Activated naive CD8-positive, alpha-beta T cell (primary cell): ENCODE results near the gene OTUD5.

ENCODE experiments used
- H3K27ac Mint-ChIP-seq: one replicate; pipeline ENCODE4 v1.8.0; 2021; ENCODE audit warnings: mixed read lengths
- H3K27me3 Mint-ChIP-seq: one replicate; pipeline ENCODE4 v1.8.0; 2021; ENCODE audit warnings: mixed read lengths
- H3K36me3 Mint-ChIP-seq: one replicate; pipeline ENCODE4 v1.8.0; 2021; ENCODE audit warnings: mixed read lengths
- H3K4me1 Mint-ChIP-seq: one replicate; pipeline ENCODE4 v1.8.0; 2021; ENCODE audit warnings: low read depth, mixed read lengths
- H3K4me3 Mint-ChIP-seq: one replicate; pipeline ENCODE4 v1.8.0; 2021; ENCODE audit warnings: mild to moderate bottlenecking, mixed read lengths
- H3K9me3 Mint-ChIP-seq: one replicate; pipeline ENCODE4 v1.8.0; 2021; ENCODE audit warnings: low read depth, mixed read lengths

OTUD5 gene

DNA sequence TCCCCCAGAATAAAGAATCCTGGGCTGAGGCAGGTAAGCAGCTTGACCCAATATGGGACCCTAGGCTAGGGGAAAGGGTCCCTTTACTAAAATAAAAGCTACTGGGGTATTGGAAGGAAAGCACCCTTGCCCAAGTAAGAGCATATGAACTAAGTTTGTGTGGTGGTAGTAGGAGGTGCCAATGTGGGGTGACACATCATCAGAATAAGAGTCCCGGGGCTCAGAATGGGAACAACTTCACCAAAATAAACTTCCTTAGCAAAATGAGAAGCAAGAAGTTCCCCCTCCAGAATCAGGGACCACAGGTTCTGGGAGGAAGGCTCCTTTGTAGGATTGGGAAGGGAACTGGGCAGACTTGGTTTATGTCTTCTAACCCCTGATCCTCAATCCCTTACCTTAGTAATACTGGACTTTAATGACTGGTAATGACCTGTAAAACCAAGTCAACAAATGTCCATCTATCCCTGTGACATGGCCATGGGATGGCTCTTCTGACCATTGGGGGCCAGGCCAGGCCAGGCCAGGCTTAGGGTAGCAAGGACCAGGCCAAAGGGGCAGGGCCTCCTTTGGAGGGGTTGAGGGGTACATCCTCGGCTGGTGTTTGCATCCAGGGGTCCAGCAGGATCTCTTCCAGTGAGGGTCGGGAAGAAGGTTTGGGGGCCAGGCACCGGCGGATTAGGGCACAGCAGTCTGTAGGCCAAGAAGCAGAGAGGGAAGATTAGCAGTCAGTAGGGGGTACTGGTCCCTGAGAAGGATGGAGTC lies 43.6 kb downstream of the OTUD5 start:
- H3K4me1 Mint-ChIP-seq = peaks cover 49% of the 10 kb centered on the region
- peaks cover 2% of the 10 kb centered on the region for H3K36me3 Mint-ChIP-seq
- no peaks in the 10 kb centered on the region for H3K27me3 Mint-ChIP-seq
- peak overlapping the region; percentile 97 for H3K4me3 Mint-ChIP-seq
- H3K9me3 Mint-ChIP-seq = no peaks in the 10 kb centered on the region
- H3K27ac Mint-ChIP-seq = peak overlapping the region; percentile 75

DNA sequence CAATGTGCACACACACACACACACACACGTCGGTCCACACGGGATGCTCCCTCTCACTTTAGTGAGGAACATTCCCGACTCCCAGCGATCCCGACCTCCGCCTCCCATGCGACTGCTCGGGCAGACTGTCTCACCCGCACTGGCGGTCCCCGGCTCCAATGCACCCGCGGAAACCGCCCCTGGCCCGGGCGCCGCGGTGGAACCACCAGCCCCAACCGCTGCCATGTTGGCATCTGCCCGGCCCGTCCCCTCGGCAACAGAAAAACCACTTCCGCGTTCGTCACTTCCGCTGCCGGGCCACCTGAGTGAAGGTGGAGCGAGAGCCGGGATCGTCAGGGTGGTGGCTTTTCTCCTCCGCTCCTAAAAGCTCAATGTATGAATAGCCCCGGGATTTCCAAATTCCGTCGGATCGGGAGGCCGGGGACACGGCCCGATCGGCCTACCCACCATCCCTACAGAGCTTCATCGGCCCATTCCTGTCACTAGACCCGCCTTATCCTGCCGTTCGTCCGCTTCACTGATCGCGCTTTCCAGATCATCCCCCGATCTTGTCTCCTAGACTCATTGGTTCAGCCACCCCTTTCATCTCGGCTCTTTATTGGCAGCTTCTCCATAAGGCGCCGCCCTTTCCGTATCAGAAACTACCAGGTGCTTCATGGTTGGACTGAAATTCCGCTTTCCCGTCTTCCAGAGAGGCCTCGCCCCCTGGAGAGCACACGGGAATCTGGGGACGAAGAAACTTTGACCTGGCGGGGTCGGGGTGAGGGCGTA lies 45.8 kb downstream of the OTUD5 start, which contains the start of gene SLC35A2:
TSS of gene SLC35A2 (minus strand) at position 235 of the 771 bp plus-strand sequence. CDS start at position 225, 10 bp downstream.
- peak within 1 kb of the TSS; percentile 93 for H3K27ac Mint-ChIP-seq
- no peaks in the 10 kb centered on the region for H3K27me3 Mint-ChIP-seq
- H3K4me1 Mint-ChIP-seq = peaks cover 45% of the 10 kb centered on the region
- H3K9me3 Mint-ChIP-seq = no peaks in the 10 kb centered on the region
- H3K4me3 Mint-ChIP-seq = peak within 1 kb of the TSS; percentile 95
- no peaks in the 10 kb centered on the region for H3K36me3 Mint-ChIP-seq

DNA sequence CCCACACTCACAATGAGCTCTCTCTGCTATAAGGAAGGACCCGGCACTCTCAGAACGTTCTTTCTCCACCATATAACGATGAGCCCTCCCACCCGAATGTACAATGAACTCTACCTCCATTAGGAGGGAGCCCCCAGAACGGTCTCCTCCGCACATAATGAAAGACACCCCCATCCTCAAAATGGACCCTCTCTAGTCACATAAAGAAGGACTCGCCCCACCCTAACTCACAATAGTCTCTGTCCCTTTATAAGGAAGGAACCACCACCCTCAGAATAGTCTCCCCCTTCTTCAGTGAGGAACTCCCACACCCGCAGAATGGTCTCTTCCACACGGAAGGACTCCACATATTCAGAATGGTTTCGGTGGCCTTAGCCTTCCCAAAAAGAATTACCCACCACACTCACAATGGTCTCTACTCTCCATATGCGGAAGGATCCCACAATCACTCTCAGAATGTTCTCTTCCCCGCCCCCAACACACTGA lies 46.4 kb downstream of the OTUD5 start:
- no peaks in the 10 kb centered on the region for H3K36me3 Mint-ChIP-seq
- H3K4me1 Mint-ChIP-seq = peaks cover 43% of the 10 kb centered on the region
- no peaks in the 10 kb centered on the region for H3K9me3 Mint-ChIP-seq
- H3K4me3 Mint-ChIP-seq = peak overlapping the region; percentile 95
- no peaks in the 10 kb centered on the region for H3K27me3 Mint-ChIP-seq
- peak overlapping the region; percentile 93 for H3K27ac Mint-ChIP-seq

DNA sequence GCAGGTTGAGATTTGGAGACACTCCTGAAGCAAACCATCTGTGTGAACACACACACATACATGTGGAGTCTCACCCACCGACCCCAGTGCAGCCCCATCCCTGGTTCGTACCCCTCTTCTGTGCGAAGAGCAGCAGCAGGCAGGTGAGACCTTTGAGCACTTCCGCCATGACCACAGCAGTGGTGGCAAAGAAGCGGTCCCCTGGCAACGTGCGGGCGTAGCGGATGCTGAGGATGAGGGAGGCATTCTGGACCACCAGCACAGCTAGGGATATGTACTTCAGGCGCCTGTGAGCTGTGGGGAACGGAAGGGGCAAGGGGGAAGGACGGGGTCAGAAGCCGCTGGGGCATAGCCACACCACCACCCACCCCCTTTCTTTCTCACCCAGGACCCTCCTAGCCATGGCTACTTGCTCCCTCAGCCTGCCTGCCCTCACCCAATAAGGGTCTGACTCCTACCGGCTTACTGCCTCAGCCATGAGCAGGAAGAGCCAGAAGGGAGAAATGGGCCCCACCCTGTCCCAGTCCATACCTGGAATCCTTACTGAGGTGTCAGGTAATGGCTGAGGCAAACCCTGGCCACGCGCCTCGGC lies 47.6 kb downstream of the OTUD5 start:
- H3K27ac Mint-ChIP-seq = no peak overlapping the region
- no peaks in the 10 kb centered on the region for H3K27me3 Mint-ChIP-seq
- H3K4me3 Mint-ChIP-seq = peak overlapping the region; percentile 95
- H3K36me3 Mint-ChIP-seq = no peaks in the 10 kb centered on the region
- peaks cover 37% of the 10 kb centered on the region for H3K4me1 Mint-ChIP-seq
- no peaks in the 10 kb centered on the region for H3K9me3 Mint-ChIP-seq

DNA sequence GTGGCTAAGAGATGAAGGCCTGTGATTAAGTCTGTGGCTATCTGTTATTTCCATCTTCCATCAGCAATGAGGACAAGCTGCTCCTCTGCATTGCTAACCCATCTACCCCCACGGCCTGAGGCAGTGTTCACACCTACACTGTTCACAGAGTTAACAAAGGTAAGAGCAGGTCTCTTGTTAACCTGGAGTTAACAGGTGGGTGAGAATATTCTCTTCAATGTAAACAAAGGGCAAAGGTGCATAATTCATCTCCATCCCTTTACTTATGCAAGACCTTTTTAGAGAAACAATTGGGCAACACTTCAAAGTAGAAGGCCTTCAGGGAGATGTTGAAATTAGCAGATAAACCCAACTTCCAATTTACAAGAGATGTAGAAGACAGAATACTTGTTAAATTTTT lies 48.8 kb downstream of the OTUD5 start:
- no peak overlapping the region for H3K27ac Mint-ChIP-seq
- no peak overlapping the region for H3K4me3 Mint-ChIP-seq
- no peaks in the 10 kb centered on the region for H3K27me3 Mint-ChIP-seq
- no peaks in the 10 kb centered on the region for H3K36me3 Mint-ChIP-seq
- peaks cover 26% of the 10 kb centered on the region for H3K4me1 Mint-ChIP-seq
- no peaks in the 10 kb centered on the region for H3K9me3 Mint-ChIP-seq

DNA sequence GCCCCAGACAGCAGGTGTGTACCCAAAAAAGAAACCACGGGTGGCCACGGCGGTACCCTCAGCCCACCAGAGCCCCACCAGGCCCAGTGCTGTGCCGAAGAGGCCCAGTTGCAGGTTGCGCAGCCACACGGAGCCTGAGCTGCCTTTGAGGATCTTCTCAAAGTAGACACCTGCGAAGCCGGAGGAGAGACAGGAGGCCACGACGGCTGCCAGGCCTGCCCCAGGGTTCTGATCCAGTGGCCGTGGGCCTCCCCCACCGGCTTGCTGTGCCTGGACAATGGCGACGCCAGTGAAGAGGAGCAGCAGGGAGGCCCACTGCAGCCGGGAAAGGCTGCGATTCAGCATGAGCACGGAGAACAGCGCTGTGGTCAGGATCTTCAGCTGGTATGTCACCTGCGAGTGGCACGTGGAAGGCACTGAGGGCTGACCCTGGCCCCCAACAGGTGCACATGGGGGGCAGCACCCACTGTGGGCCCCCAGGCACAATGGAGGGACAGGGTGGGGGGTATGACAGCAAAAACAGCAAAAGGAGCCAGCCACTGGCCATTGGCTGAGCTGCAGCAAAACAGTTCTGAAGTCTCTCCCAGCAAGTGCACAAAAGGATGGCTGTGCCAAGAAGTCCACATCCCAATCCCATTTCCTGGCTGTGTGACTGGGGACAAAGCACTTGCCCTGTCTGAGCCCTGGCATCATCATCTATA lies 52.2 kb downstream of the OTUD5 start:
- Mint-ChIP-seq H3K27ac (no peak overlapping the region), H3K27me3 (no peaks in the 10 kb centered on the region), H3K4me1 (peaks cover 5% of the 10 kb centered on the region), H3K4me3 (no peak overlapping the region), H3K9me3 (no peaks in the 10 kb centered on the region), H3K36me3 (no peaks in the 10 kb centered on the region)

DNA sequence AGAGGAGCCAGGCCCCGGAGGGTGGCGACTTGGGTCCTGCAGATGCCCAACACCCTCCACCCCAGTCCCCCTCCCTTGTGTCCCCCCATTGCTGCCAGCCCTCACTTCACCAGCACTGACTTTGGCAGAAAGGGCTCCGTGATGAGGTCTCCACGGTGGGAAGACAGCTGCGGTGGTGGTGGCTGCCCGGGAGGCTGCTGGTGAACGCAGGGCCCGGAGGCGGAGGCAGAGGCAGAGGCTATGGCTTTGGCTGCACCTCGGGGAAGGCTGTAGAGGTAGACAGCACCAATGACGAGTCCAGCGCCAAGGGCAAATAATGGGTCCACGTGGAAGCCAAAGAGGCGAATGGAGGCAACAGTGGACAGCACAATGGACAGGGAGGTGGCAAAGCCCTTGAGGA lies 52.8 kb downstream of the OTUD5 start:
- H3K9me3 Mint-ChIP-seq = no peaks in the 10 kb centered on the region
- no peaks in the 10 kb centered on the region for H3K36me3 Mint-ChIP-seq
- H3K4me1 Mint-ChIP-seq = peaks cover 6% of the 10 kb centered on the region
- no peak overlapping the region for H3K27ac Mint-ChIP-seq
- H3K4me3 Mint-ChIP-seq = no peak overlapping the region
- H3K27me3 Mint-ChIP-seq = no peaks in the 10 kb centered on the region

DNA sequence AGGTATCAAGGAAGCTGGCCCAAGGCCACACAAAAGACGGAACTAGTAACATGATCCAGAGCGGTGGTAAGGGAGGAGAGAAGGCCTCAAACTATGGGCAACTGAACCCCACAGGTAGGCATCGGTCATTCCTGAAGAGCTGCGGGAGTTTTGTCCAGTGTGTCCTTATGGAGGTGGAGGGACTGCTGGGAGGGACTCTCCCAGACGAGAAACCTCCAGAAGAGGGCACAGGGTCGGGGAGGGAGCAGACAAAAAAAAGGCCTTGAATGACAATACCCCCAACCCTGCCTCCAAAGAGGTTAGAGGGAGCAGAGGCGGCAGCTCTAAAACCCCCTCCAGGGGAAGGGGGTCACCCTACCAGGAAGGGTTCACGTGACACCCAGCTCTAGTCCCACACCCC lies 53.2 kb downstream of the OTUD5 start:
- Mint-ChIP-seq H3K36me3 (no peaks in the 10 kb centered on the region), H3K4me1 (peaks cover 8% of the 10 kb centered on the region), H3K27me3 (no peaks in the 10 kb centered on the region), H3K27ac (no peak overlapping the region), H3K9me3 (no peaks in the 10 kb centered on the region), H3K4me3 (no peak overlapping the region)

DNA sequence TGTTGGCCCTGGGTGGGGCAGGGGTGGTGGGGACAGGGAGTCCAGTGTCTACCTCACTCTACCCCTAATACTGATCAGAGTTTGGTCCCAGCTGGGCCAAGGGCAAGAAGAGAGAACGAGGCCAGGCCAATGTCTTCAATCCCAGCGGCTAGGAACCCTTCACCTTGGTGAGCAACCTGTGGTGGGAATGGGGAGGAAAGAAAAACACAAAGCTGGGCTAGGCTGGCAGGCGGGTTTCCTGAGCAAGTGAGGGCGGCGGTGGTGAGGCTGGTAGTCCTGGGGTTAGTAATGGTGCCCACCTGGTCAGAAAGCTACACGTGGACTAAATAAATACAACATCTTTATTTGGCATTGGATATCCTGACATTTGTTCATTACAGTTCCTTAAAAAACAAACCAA lies 54.1 kb downstream of the OTUD5 start:
- Mint-ChIP-seq H3K36me3 (no peaks in the 10 kb centered on the region), H3K27ac (no peak overlapping the region), H3K4me1 (peaks cover 8% of the 10 kb centered on the region)

DNA sequence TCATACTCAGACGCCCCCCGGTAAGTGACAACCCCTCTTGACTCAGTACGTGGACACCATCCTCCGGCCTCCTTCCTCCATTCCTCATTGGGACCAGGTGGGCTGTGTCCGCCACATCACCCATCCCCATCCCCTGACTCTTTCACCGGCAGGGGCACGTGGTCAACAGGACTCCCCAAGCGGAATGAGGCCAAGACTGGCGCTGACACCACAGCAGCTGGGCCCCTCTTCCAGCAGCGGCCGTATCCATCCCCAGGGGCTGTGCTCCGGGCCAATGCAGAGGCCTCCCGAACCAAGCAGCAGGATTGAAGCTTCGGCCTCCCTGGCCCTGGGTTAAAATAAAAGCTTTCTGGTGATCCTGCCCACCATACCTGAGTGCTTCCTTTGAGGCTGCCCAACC lies 54.6 kb downstream of the OTUD5 start:
- H3K9me3 Mint-ChIP-seq = no peaks in the 10 kb centered on the region
- H3K4me3 Mint-ChIP-seq = no peak overlapping the region
- H3K36me3 Mint-ChIP-seq = no peaks in the 10 kb centered on the region
- H3K4me1 Mint-ChIP-seq = peaks cover 11% of the 10 kb centered on the region
- H3K27ac Mint-ChIP-seq = no peak overlapping the region
- H3K27me3 Mint-ChIP-seq = no peaks in the 10 kb centered on the region

More for the DNA sequence above, 54.1 kb downstream of the OTUD5 start:
- H3K9me3 Mint-ChIP-seq = no peaks in the 10 kb centered on the region
- no peaks in the 10 kb centered on the region for H3K27me3 Mint-ChIP-seq
- H3K4me3 Mint-ChIP-seq = no peak overlapping the region

DNA sequence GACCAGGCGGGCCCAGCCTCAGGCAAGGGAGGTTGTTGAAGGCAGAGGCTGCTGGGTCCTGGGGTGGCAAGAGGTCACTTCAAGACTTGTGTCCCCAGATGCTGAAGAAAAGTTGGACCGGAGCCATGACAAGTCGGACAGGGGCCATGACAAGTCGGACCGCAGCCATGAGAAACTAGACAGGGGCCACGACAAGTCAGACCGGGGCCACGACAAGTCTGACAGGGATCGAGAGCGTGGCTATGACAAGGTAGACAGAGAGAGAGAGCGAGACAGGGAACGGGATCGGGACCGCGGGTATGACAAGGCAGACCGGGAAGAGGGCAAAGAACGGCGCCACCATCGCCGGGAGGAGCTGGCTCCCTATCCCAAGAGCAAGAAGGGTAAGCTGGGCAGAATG lies 55.3 kb downstream of the OTUD5 start:
- Mint-ChIP-seq H3K4me3 (no peak overlapping the region), H3K9me3 (no peaks in the 10 kb centered on the region), H3K27me3 (no peaks in the 10 kb centered on the region), H3K27ac (no peak overlapping the region), H3K36me3 (no peaks in the 10 kb centered on the region), H3K4me1 (peaks cover 12% of the 10 kb centered on the region)

DNA sequence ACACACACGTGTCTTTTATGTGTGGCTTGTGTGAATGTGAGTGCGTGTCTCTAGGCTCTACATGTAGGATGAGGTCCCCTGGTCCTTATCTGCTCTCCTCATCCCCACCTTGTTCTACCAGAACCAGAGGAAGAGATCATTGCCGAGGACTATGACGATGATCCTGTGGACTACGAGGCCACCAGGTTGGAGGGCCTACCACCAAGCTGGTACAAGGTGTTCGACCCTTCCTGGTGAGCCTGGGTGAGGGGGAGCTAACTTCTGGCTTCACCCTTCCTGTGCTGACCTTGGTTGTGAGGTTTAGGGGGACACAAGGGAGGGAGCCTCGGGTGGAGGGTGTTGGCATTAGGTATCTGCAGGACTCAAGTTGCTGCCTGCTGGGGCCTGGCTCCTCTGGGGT lies 56.3 kb downstream of the OTUD5 start:
- Mint-ChIP-seq H3K9me3 (no peaks in the 10 kb centered on the region), H3K4me3 (no peak overlapping the region), H3K27me3 (no peaks in the 10 kb centered on the region), H3K4me1 (peaks cover 22% of the 10 kb centered on the region), H3K36me3 (no peaks in the 10 kb centered on the region), H3K27ac (peak overlapping the region; percentile 41)

DNA sequence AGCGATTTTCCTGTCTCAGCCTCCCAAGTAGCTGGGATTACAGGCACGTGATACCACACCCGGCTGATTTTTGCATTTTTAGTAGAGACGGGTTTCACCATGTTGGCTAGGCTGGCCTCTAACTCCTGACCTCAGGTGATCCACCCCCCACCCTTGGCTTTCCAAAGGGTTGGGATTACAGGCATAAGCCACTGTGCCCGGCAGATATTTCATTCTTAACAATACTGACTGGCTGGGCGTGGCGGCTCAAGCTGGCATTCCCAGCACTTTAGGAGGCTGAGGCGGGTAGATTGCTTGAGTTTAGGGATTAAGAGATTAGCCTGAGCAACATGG lies 58.4 kb downstream of the OTUD5 start:
- peak overlapping the region; percentile 64 for H3K27ac Mint-ChIP-seq
- H3K36me3 Mint-ChIP-seq = no peaks in the 10 kb centered on the region
- H3K4me3 Mint-ChIP-seq = peak overlapping the region; percentile 38

DNA sequence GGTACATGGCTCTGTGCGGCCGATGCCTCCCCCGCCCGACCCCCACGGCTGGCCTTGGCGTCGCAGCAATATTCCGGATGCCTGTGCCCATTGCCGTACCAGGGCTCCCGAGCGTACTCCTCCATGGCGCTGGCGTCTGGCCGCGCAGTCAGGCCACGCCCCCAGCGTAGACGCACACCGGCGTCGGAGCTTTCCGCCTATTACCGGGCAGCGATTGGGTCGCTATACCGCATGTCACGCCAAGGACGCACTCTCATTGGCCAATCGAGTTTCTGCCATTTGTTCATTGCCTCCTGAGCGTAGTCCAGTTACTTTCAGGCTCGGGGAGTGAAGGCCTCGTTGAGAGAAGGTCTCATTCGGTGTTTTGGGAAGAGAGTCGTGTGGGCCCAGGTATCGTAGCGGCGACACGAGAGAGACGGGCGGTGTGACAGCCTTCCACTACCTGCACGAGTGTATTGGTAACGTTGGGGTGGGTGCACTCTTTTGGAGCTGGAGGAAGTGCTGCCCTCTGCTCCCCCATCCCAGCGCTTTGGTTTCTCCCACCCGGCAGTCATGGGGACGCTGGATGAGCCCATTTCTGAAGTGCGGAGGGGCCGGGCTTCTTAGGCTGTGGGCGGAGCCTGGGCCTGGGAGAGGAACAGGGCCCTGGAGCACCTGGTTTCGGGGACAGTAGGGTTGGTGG lies 59.6 kb downstream of the OTUD5 start, which contains the start of the genes PQBP1 and TIMM17B:
TSS of gene PQBP1 (plus strand) at position 306 of the 682 bp plus-strand sequence. CDS start 580 bp downstream, outside the sequence.
TSS of gene TIMM17B (minus strand) at position 144 of the 682 bp plus-strand sequence. CDS start at position 125, 19 bp downstream.
- Mint-ChIP-seq H3K27me3 (no peaks in the 10 kb centered on the region), H3K9me3 (no peaks in the 10 kb centered on the region), H3K36me3 (no peaks in the 10 kb centered on the region), H3K4me3 (peak within 1 kb of the TSS; percentile 95), H3K27ac (peak within 1 kb of the TSS; percentile 99), H3K4me1 (peaks cover 27% of the 10 kb centered on the region)

More for the DNA sequence above, 58.4 kb downstream of the OTUD5 start:
- H3K9me3 Mint-ChIP-seq = no peaks in the 10 kb centered on the region
- H3K4me1 Mint-ChIP-seq = peaks cover 29% of the 10 kb centered on the region
- H3K27me3 Mint-ChIP-seq = no peaks in the 10 kb centered on the region
